ENCODE data around the gene UBTD2. TPM values are rescaled to one million over a fixed set of nuclear protein-coding genes. Genes with fewer than 3 reads are reported as not detected.
A peak's percentile ranks its signal among the peaks of the same experiment; 100 is the strongest.

Gene UBTD2
- total and polyA plus RNA-seq, 2 donors (not counting 1 experiment from before 2014, with no cell fraction given): 1.4 to 9.2 TPM

DNA sequence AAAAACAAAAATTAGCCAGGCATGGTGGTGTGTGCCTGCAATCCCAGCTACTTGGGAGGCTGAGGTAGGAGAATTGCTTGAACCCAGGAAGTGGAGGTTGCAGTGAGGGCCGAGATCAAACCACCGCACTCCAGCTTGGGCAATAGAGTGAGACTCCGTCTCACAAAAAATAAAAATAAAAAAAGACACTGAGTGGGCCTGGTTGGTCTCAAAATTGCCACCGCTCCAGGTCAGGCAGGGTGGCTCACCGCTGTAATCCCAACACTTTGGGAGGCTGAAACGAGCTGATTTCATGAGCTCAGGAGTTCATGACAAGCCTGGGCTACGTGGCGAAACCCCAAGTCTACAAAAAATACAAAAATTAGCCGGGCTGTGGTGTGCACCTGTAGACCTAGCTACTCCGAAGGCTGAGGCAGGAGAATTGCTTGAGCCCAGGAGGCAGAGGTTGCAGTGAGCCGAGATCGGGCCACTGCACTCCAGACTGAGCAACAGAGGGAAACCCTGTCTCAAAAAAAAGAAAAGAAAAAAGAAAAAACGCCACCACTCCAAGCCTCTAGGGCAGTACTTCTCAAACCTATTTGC is 97.4 kb downstream of the UBTD2 start:
- peak overlapping the region; percentile 100 for H3K4me3 Mint-ChIP-seq
- ATAC-seq (ENCODE audit: low read depth) (no peak), DNase-seq (no peak)
- H2AFZ ChIP-seq (ENCODE audit: insufficient read depth, low read depth, low read length, poor library complexity, severe bottlenecking): no peak overlapping the region
- H3K9ac ChIP-seq (ENCODE audit: low read length): peak overlapping the region; percentile 90
- no peaks in the 10 kb centered on the region for H3K9me3 Mint-ChIP-seq (ENCODE audit: insufficient read depth)
- peaks cover 43 to 68% of the 10 kb centered on the region in 2 donors for H3K4me1 ChIP-seq (ENCODE audit: control insufficient read depth in 2 of 2, insufficient read depth in 2 of 2, low read length in 2 of 2)
- no peaks in the 10 kb centered on the region for H3K9me3 ChIP-seq (ENCODE audit: control extremely low read depth in 1 of 3, control insufficient read depth in 2 of 3, insufficient read depth in 1 of 3, low read length in 2 of 3)
- peak overlapping the region; percentile 91 for H3K4me2 ChIP-seq (replicated peaks; ENCODE audit: low read depth, low read length, poor library complexity, severe bottlenecking)
- H4K20me1 ChIP-seq (ENCODE audit: control insufficient read depth, insufficient read depth, low read length, poor library complexity, severe bottlenecking): peaks cover 23% of the 10 kb centered on the region
- peak overlapping the region; percentile 74 to 89 for H3K27ac ChIP-seq (ENCODE audit: low read length in 2 of 2)
- H3K36me3 ChIP-seq (replicated peaks in 1 of 2; ENCODE audit: control extremely low read depth in 1 of 2, control insufficient read depth in 1 of 2, extremely low read depth in 1 of 2, insufficient read depth in 2 of 2, low read length in 1 of 2): peaks cover 0 to 19% of the 10 kb centered on the region in 2 experiments
- POLR2A ChIA-PET: interaction anchor here (1.0 to 6.1 kb wide), 3 partner anchors 10 to 75 kb away, joined by 4 to 95 read pairs (median 43); no protein-coding TSS in a partner anchor
- H3K79me2 ChIP-seq (ENCODE audit: control insufficient read depth, insufficient read depth, low read length): peaks cover 64% of the 10 kb centered on the region
- intact Hi-C loops (cut with micrococcal nuclease): loop anchor here (5.0 to 10.0 kb wide), 2 partner anchors 274 to 1429 kb away; partner anchors contain the start of gene BOD1
- peaks cover 49% of the 10 kb centered on the region for H3K4me1 Mint-ChIP-seq
- no peaks in the 10 kb centered on the region for H3K27me3 ChIP-seq (replicated peaks in 1 of 4; ENCODE audit: control extremely low read depth in 1 of 4, control insufficient read depth in 3 of 4, insufficient read depth in 4 of 4, low read length in 3 of 4)
- H3K4me3 ChIP-seq (ENCODE audit: control extremely low read depth in 1 of 5, extremely low read depth in 1 of 5, insufficient read depth in 1 of 5, low read depth in 2 of 5, low read length in 4 of 5): peak overlapping the region; percentile 88 to 99 (median 98)
- WGBS (ENCODE audit: insufficient coverage): 23% methylated on average over 11 of the region's 13 CpGs
- H3K27me3 Mint-ChIP-seq: no peaks in the 10 kb centered on the region
- CTCF ChIA-PET: interaction anchor here (0.7 to 11.2 kb wide), 11 partner anchors 7 to 127 kb away, joined by 3 to 245 read pairs (median 5); partner anchors contain the start of gene UBTD2
- TF ChIP-seq, protein P1, sequence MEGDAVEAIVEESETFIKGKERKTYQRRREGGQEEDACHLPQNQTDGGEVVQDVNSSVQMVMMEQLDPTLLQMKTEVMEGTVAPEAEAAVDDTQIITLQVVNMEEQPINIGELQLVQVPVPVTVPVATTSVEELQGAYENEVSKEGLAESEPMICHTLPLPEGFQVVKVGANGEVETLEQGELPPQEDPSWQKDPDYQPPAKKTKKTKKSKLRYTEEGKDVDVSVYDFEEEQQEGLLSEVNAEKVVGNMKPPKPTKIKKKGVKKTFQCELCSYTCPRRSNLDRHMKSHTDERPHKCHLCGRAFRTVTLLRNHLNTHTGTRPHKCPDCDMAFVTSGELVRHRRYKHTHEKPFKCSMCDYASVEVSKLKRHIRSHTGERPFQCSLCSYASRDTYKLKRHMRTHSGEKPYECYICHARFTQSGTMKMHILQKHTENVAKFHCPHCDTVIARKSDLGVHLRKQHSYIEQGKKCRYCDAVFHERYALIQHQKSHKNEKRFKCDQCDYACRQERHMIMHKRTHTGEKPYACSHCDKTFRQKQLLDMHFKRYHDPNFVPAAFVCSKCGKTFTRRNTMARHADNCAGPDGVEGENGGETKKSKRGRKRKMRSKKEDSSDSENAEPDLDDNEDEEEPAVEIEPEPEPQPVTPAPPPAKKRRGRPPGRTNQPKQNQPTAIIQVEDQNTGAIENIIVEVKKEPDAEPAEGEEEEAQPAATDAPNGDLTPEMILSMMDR (IDR thresholded peaks at IDR 0.05): no peak
- no peak for TF ChIP-seq EZH2 (IDR thresholded peaks at IDR 0.05; ENCODE audit: borderline replicate concordance, insufficient read depth, low read depth, low read length, poor library complexity, severe bottlenecking)
- H3K27ac Mint-ChIP-seq: peak overlapping the region; percentile 99

DNA sequence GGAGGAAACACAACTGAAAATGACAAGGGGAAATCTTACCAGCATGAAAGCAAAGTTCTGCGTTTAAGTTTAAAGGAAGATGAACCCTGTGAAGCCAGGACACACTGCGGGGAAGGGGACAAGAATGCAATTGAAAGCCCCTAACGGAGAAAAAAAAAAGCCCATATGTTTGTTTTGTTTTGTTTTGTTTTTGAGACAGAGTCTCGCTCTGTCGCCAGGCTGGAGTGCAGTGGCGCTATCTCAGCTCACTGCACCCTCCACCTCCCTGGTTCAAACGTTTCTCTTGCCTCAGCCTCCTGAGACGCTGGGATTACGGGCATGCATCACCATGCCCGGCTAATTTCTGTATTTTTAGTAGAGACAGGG is 98.5 kb downstream of the UBTD2 start:
- Histone ChIP-seq H3K4me2 (replicated peaks; ENCODE audit: low read depth, low read length, poor library complexity, severe bottlenecking) (peak overlapping the region; percentile 91), H3K4me1 (ENCODE audit: control insufficient read depth in 2 of 2, insufficient read depth in 2 of 2, low read length in 2 of 2) (peaks cover 52 to 79% of the 10 kb centered on the region in 2 donors), H3K36me3 (replicated peaks in 1 of 2; ENCODE audit: control extremely low read depth in 1 of 2, control insufficient read depth in 1 of 2, extremely low read depth in 1 of 2, insufficient read depth in 2 of 2, low read length in 1 of 2) (peaks cover 0 to 25% of the 10 kb centered on the region in 2 experiments), H3K9ac (ENCODE audit: low read length) (peak overlapping the region; percentile 90), H2AFZ (ENCODE audit: insufficient read depth, low read depth, low read length, poor library complexity, severe bottlenecking) (no peak overlapping the region), H3K27ac (ENCODE audit: low read length in 2 of 2) (peak overlapping the region; percentile 74 to 89), H3K9me3 (ENCODE audit: control extremely low read depth in 1 of 3, control insufficient read depth in 2 of 3, insufficient read depth in 1 of 3, low read length in 2 of 3) (no peaks in the 10 kb centered on the region), H3K4me3 (ENCODE audit: control extremely low read depth in 1 of 5, extremely low read depth in 1 of 5, insufficient read depth in 1 of 5, low read depth in 2 of 5, low read length in 4 of 5) (peak overlapping the region; percentile 19 to 99 (median 98)), H4K20me1 (ENCODE audit: control insufficient read depth, insufficient read depth, low read length, poor library complexity, severe bottlenecking) (peaks cover 23% of the 10 kb centered on the region), H3K79me2 (ENCODE audit: control insufficient read depth, insufficient read depth, low read length) (peaks cover 75% of the 10 kb centered on the region), H3K27me3 (replicated peaks in 1 of 4; ENCODE audit: control extremely low read depth in 1 of 4, control insufficient read depth in 3 of 4, insufficient read depth in 4 of 4, low read length in 3 of 4) (no peaks in the 10 kb centered on the region)
- DNase-seq: peak; percentile 55
- Mint-ChIP-seq H3K4me3 (peak overlapping the region; percentile 100), H3K9me3 (ENCODE audit: insufficient read depth) (no peaks in the 10 kb centered on the region), H3K27me3 (no peaks in the 10 kb centered on the region), H3K4me1 (peaks cover 59% of the 10 kb centered on the region), H3K27ac (peak overlapping the region; percentile 99)
- no peak for ATAC-seq (ENCODE audit: low read depth)
- ChIA-PET POLR2A (interaction anchor here (1.6 to 6.1 kb wide), 3 partner anchors 8 to 179 kb away, joined by 3 to 95 read pairs (median 43); partner anchors contain the start of gene FBXW11), CTCF (interaction anchor here (1.1 to 11.2 kb wide), 3 partner anchors 13 to 77 kb away, joined by 5 to 245 read pairs (median 155); no protein-coding TSS in a partner anchor)
- intact Hi-C loops (cut with micrococcal nuclease): loop anchor here (5.0 to 10.0 kb wide), 2 partner anchors 273 to 1430 kb away; partner anchors contain the start of gene BOD1
- TF ChIP-seq, protein P1 (IDR thresholded peaks at IDR 0.05): no peak
- TF ChIP-seq EZH2 (IDR thresholded peaks at IDR 0.05; ENCODE audit: borderline replicate concordance, insufficient read depth, low read depth, low read length, poor library complexity, severe bottlenecking): no peak
- WGBS (ENCODE audit: insufficient coverage): 5% methylated on average over 5 of the region's 10 CpGs

Data from B cell (primary cell).